C4-2B (cell line): ENCODE results near the gene MTMR12.

Experiments
- ZFX ChIP-seq: fragments of 450-650 bp; IDR thresholded peaks from 2 replicates; pipeline ENCODE4 v1.6.1; 2017
- TF ChIP-seq, protein P1 (sequence below): fragments of 450-650 bp; conservative IDR thresholded peaks from 2 replicates; pipeline ENCODE4 v1.5.1; 2017; ENCODE audit warnings: mild to moderate bottlenecking

DNA sequence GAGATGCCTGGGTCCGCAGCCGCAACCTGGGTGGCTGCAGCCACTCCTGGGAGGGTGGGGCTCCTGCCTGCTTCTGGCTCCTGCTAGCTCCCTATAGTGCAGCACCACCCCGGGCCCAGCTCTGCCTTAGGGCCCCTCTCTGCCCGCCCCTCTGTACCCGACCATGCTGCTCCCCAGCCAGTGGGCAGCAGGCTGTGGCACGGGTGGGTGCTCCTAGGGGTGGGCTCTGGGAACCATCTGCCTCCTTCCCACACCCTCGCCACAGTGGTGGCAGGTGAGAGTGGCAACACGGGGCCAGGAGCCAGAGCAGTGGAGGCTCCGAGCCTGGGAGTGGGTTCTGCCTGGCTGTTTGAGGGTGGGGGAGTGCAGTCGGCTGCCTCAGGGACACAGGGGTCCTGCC is 7.8 kb upstream of the MTMR12 start:
- TF ChIP-seq, protein P1, sequence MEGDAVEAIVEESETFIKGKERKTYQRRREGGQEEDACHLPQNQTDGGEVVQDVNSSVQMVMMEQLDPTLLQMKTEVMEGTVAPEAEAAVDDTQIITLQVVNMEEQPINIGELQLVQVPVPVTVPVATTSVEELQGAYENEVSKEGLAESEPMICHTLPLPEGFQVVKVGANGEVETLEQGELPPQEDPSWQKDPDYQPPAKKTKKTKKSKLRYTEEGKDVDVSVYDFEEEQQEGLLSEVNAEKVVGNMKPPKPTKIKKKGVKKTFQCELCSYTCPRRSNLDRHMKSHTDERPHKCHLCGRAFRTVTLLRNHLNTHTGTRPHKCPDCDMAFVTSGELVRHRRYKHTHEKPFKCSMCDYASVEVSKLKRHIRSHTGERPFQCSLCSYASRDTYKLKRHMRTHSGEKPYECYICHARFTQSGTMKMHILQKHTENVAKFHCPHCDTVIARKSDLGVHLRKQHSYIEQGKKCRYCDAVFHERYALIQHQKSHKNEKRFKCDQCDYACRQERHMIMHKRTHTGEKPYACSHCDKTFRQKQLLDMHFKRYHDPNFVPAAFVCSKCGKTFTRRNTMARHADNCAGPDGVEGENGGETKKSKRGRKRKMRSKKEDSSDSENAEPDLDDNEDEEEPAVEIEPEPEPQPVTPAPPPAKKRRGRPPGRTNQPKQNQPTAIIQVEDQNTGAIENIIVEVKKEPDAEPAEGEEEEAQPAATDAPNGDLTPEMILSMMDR = no peak
- no peak for TF ChIP-seq ZFX
